HepG2 (cell line): ENCODE results near the gene MRPS2. TPM values are rescaled to one million over a fixed set of nuclear protein-coding genes. Genes with fewer than 3 reads are reported as not detected.
A peak's percentile ranks its signal among the peaks of the same experiment; 100 is the strongest.

Source experiments
- CCDC6 ChIP-seq: sonication (generic); formaldehyde crosslinking; IDR thresholded peaks from 2 replicates; pipeline ENCODE4 v1.8.1; 2022; ENCODE audit warnings: mild to moderate bottlenecking, missing genetic modification reagents, moderate library complexity
- CEBPB ChIP-seq: IDR thresholded peaks from 2 replicates; pipeline ENCODE4 v1.6.1; 2011; ENCODE audit warnings: low read depth, low read length, improper control_type of control experiment, borderline replicate concordance
- CTCF ChIP-seq: sonication (generic); formaldehyde crosslinking; IDR thresholded peaks from 2 replicates; pipeline ENCODE4 v1.5.0; 2020; ENCODE audit warnings: mild to moderate bottlenecking, missing genetic modification reagents, moderate library complexity
- GABPB1 ChIP-seq: IDR thresholded peaks from 2 replicates; pipeline ENCODE4 v1.6.1; 2016; ENCODE audit warnings: mild to moderate bottlenecking, missing genetic modification reagents, moderate library complexity, missing compliant biosample characterization
- HDAC1 ChIP-seq: sonication (generic); formaldehyde crosslinking; IDR thresholded peaks from 2 replicates; pipeline ENCODE4 v1.5.1; 2020; ENCODE audit warnings: mild to moderate bottlenecking, missing genetic modification reagents
- HDAC6 ChIP-seq: fragments of 200-600 bp; sonication (generic); IDR thresholded peaks from 2 replicates; pipeline ENCODE4 v1.7.0; 2017; ENCODE audit warnings: mild to moderate bottlenecking, antibody characterized with exemption, low read length, low read depth
- HOXA9 ChIP-seq: sonication (generic); formaldehyde crosslinking; IDR thresholded peaks from 2 replicates; pipeline ENCODE4 v1.8.1; 2022; ENCODE audit warnings: missing genetic modification reagents, mild to moderate bottlenecking, moderate library complexity, borderline replicate concordance
- JARID2 ChIP-seq: sonication (generic); formaldehyde crosslinking; IDR thresholded peaks from 2 replicates; pipeline ENCODE4 v1.8.1; 2023; ENCODE audit warnings: missing genetic modification reagents, inconsistent platforms; ENCODE audit not compliant: insufficient replicate concordance
- JUNB ChIP-seq: sonication (generic); formaldehyde crosslinking; IDR thresholded peaks from 2 replicates; pipeline ENCODE4 v1.8.0; 2022; ENCODE audit warnings: missing genetic modification reagents, mild to moderate bottlenecking, borderline replicate concordance
- LCORL ChIP-seq, 2 experiments: fragments of 450-650 bp in 1 of 2; sonication (generic) in 1 of 2; formaldehyde crosslinking in 1 of 2; IDR thresholded peaks; 2 replicates each; pipeline versions ENCODE4 v1.5.0 to v1.6.1; 2017 to 2020; ENCODE audit warnings: antibody characterized with exemption in 1 of 2, missing genetic modification reagents in 1 of 2
- MYC ChIP-seq: sonication (generic); formaldehyde crosslinking; IDR thresholded peaks from 2 replicates; pipeline ENCODE4 v1.9.0; 2021; ENCODE audit warnings: missing genetic modification reagents, borderline replicate concordance
- PCBP1 ChIP-seq: fragments of 200-400 bp; formaldehyde crosslinking; IDR thresholded peaks from 2 replicates; pipeline ENCODE4 v1.6.1; 2017; ENCODE audit warnings: mild to moderate bottlenecking, low read depth, low read length, borderline replicate concordance
- PHB2 ChIP-seq: fragments of 450-650 bp; IDR thresholded peaks from 2 replicates; pipeline ENCODE4 v1.6.1; 2018; ENCODE audit not compliant: partially characterized antibody
- POLR2G ChIP-seq: fragments of 200-400 bp; formaldehyde crosslinking; IDR thresholded peaks from 2 replicates; pipeline ENCODE4 v1.6.1; 2018; ENCODE audit warnings: mild to moderate bottlenecking, low read depth, low read length, moderate library complexity
- SPEN ChIP-seq: sonication (generic); formaldehyde crosslinking; IDR thresholded peaks from 2 replicates; pipeline ENCODE4 v1.5.1; 2020; ENCODE audit warnings: low read depth, mild to moderate bottlenecking, missing genetic modification reagents
- TOPORS ChIP-seq: sonication (generic); formaldehyde crosslinking; IDR thresholded peaks from 2 replicates; pipeline ENCODE4 v1.8.0; 2023; ENCODE audit warnings: mild to moderate bottlenecking, missing genetic modification reagents
- ZBTB33 ChIP-seq: sonication (generic); formaldehyde crosslinking; IDR thresholded peaks from 2 replicates; pipeline ENCODE4 v1.4.0; 2020; ENCODE audit warnings: missing genetic modification reagents
- ZNF460 ChIP-seq: sonication (generic); formaldehyde crosslinking; IDR thresholded peaks from 2 replicates; pipeline ENCODE4 v1.5.1; 2020; ENCODE audit warnings: missing genetic modification reagents, mild to moderate bottlenecking, borderline replicate concordance
- ZNF512B ChIP-seq: sonication (generic); formaldehyde crosslinking; IDR thresholded peaks from 2 replicates; pipeline ENCODE4 v1.5.1; 2020; ENCODE audit warnings: missing genetic modification reagents, mild to moderate bottlenecking, borderline replicate concordance
- ZNF546 ChIP-seq: sonication (generic); formaldehyde crosslinking; conservative IDR thresholded peaks from 2 replicates; pipeline ENCODE4 v1.8.1; 2023; ENCODE audit warnings: mild to moderate bottlenecking, missing genetic modification reagents
- ZNF549 ChIP-seq: sonication (generic); formaldehyde crosslinking; IDR thresholded peaks from 2 replicates; pipeline ENCODE4 v1.5.0; 2020; ENCODE audit warnings: missing genetic modification reagents
- ZNF652 ChIP-seq: IDR thresholded peaks from 2 replicates; pipeline ENCODE4 v1.6.1; 2016; ENCODE audit warnings: low read depth, borderline replicate concordance
- ZNF788 ChIP-seq: sonication (generic); formaldehyde crosslinking; IDR thresholded peaks from 2 replicates; pipeline ENCODE4 v1.5.0; 2020; ENCODE audit warnings: mild to moderate bottlenecking, missing genetic modification reagents, borderline replicate concordance
- ZNF839 ChIP-seq: sonication (generic); formaldehyde crosslinking; IDR thresholded peaks from 2 replicates; pipeline ENCODE4 v1.4.0; 2020; ENCODE audit warnings: missing genetic modification reagents, mild to moderate bottlenecking, borderline replicate concordance
- polyA plus RNA-seq, 8 experiments: library from polyadenylated mRNA; depleted of rRNA in 3 of 8; stranded (reverse) in 7 of 8; unstranded in 1 of 8; fragments of >200 nt; fragmentation: Illumina TruSeq in 4 of 8; extraction: Trizol in 4 of 8; gene quantifications; 2 replicates each; pipeline versions ENCODE4 v1.2.1 to v1.2.3, GENCODE V29; 2011 to 2016; ENCODE audit warnings: low read depth in 4 of 8, missing spikeins in 1 of 8, mixed read lengths in 1 of 8; ENCODE audit not compliant: insufficient read depth in 1 of 8
- total RNA-seq, 5 experiments: library from RNA; depleted of rRNA; stranded (reverse); fragments of >200 nt; fragmentation: Illumina TruSeq; extraction: Trizol; gene quantifications; 2 replicates each; pipeline ENCODE4 v1.2.3, GENCODE V29; 2016; ENCODE audit warnings: low read depth in 1 of 5

Gene MRPS2
- total and polyA plus RNA-seq, 2 of the 13 experiments (the other 11 are each of a cell fraction or from before 2014, with no cell fraction given): 44.4 to 86.7 TPM

GRCh38 chr9:135478829-135479468 is 21.5 kb upstream of the MRPS2 start (continued):
- 0 out of 2 replicates have a peak, but pooled peaks have one; percentile 42 for TF ChIP-seq POLR2G
- no peak for TF ChIP-seq HDAC1 (CRISPR knock-in tag)
- TF ChIP-seq TOPORS (CRISPR knock-in tag): no peak
- no peak for TF ChIP-seq ZNF549 (CRISPR knock-in tag)
- no peak for TF ChIP-seq LCORL (IDR thresholded peaks at IDR 0.05)
- TF ChIP-seq LCORL (CRISPR knock-in tag; IDR thresholded peaks at IDR 0.05): no peak
- TF ChIP-seq CCDC6 (CRISPR knock-in tag): no peak
- TF ChIP-seq HOXA9 (CRISPR knock-in tag): no peak
- TF ChIP-seq PHB2: no peak
- TF ChIP-seq ZNF546: no peak
- no peak for TF ChIP-seq ZNF839 (CRISPR knock-in tag)
- TF ChIP-seq ZNF652 (CRISPR knock-in tag): no peak
- 0 out of 2 replicates have a peak, but pooled peaks have one; percentile 13 for TF ChIP-seq MYC (CRISPR knock-in tag)
- TF ChIP-seq HDAC6: no peak
- peak; percentile 55 for TF ChIP-seq CTCF
- TF ChIP-seq JARID2: no peak
- TF ChIP-seq PCBP1: no peak
- peak; percentile 44; the same call in 1 of the 2 replicates for TF ChIP-seq GABPB1 (CRISPR knock-in tag)
- TF ChIP-seq ZBTB33 (CRISPR knock-in tag): peak; percentile 46; the same call in 1 of the 2 replicates
- peak; percentile 24; the same call in 1 of the 2 replicates for TF ChIP-seq SPEN (CRISPR knock-in tag)
- TF ChIP-seq JUNB (CRISPR knock-in tag): no peak
- no peak for TF ChIP-seq ZNF460 (CRISPR knock-in tag)
- no peak for TF ChIP-seq CEBPB
- peak; percentile 17; the same call in 1 of the 2 replicates for TF ChIP-seq ZNF788 (CRISPR knock-in tag)
- TF ChIP-seq ZNF512B: no peak
